HCT116 (cell line): ENCODE results near the gene XRCC3. TPM values are rescaled to one million over a fixed set of nuclear protein-coding genes. Genes with fewer than 3 reads are reported as not detected.
A peak's percentile ranks its signal among the peaks of the same experiment; 100 is the strongest.

Source experiments
- ATAC-seq: fragments of 200-7000 bp; cut with Tn5 transposase; 2 replicates; pipeline ENCODE4 v1.9.1; 2020; ENCODE audit warnings: mild to moderate bottlenecking, moderate library complexity
- BruUV-seq: library from RNA; stranded (reverse); fragments of 400-500 nt; replicated peaks from 2 replicates; lab custom pipeline; 2021; lab: Mats Ljungman, UMichigan
- CTCF ChIA-PET: fragments of 300-600 bp; sonication (Branson Sonifier 250); formaldehyde crosslinking; loops from one replicate; lab custom pipeline; 2021; ENCODE audit warnings: antibody characterized with exemption; lab: Charles Lee
- POLR2A ChIA-PET: fragments of 300-600, 350-600 bp; sonication (Branson Sonifier 250); formaldehyde crosslinking; loops from one replicate; lab custom pipeline; 2021; ENCODE audit warnings: antibody characterized with exemption; lab: Charles Lee
- RAD21 ChIA-PET, 2 experiments: fragments of 300-600 bp; sonication (Branson Sonifier 250); formaldehyde crosslinking; loops; one replicate each; lab custom pipeline; 2023; ENCODE audit warnings: low total read pairs in 2 of 2; ENCODE audit not compliant: uncharacterized antibody in 2 of 2, unreplicated experiment in 2 of 2, low non-redundant PET in 1 of 2; lab: Charles Lee
- DNase-seq: peaks from one replicate; pipeline ENCODE4 v3.0.0-alpha.2; 2010; ENCODE audit warnings: low read depth, low spot score
- H2AFZ ChIP-seq: fragments of 200-600 bp; shearing (Covaris generic), sonication (generic); 2 replicates; pipeline ENCODE4 v1.6.1; 2017; ENCODE audit warnings: low read depth, mixed run types, mixed read lengths, antibody characterized with exemption, low read length; ENCODE audit not compliant: poor library complexity, severe bottlenecking
- H3K27ac ChIP-seq: 2 replicates; pipeline ENCODE4 v1.5.1; 2012; ENCODE audit warnings: low read depth, low read length
- H3K27me3 ChIP-seq: fragments of 200-600 bp; sonication (generic); 2 replicates; pipeline ENCODE4 v1.6.1; 2016; ENCODE audit warnings: mixed run types, low read length, mixed read lengths; ENCODE audit not compliant: insufficient read depth
- H3K36me3 ChIP-seq, 2 experiments: fragments of 200-500 bp in 1 of 2; fragments of 200-600 bp in 1 of 2; sonication (Bioruptor generic) in 1 of 2; sonication (generic) in 1 of 2; 2 replicates each; pipeline versions ENCODE4 v1.5.1 to v1.6.1; 2014 to 2016; ENCODE audit warnings: low read length in 2 of 2, inconsistent platforms in 1 of 2, mixed read lengths in 1 of 2, mixed run types in 1 of 2; ENCODE audit not compliant: insufficient read depth in 2 of 2, control insufficient read depth in 1 of 2
- H3K4me1 ChIP-seq, 2 experiments: fragments of 200-600 bp in 1 of 2; sonication (generic) in 1 of 2; 2 replicates each; pipeline versions ENCODE4 v1.5.1 to v1.6.1; 2012 to 2017; ENCODE audit warnings: low read length in 2 of 2, inconsistent platforms in 1 of 2, mild to moderate bottlenecking in 1 of 2, mixed read lengths in 1 of 2, mixed run types in 1 of 2, moderate library complexity in 1 of 2; ENCODE audit not compliant: insufficient read depth in 2 of 2, control insufficient read depth in 1 of 2
- H3K4me2 ChIP-seq: fragments of 200-600 bp; sonication (generic); 2 replicates; pipeline ENCODE4 v1.6.1; 2017; ENCODE audit warnings: mixed run types, low read length, mixed read lengths
- H3K4me3 ChIP-seq, 2 experiments: fragments of 200-600 bp in 1 of 2; sonication (generic) in 1 of 2; replicated peaks in 1 of 2; 2 replicates each; pipeline ENCODE4 v1.5.1; 2011 to 2016; ENCODE audit warnings: low read length in 2 of 2, control low read depth in 1 of 2, low read depth in 1 of 2, mild to moderate bottlenecking in 1 of 2, mixed read lengths in 1 of 2, mixed run types in 1 of 2
- H3K79me2 ChIP-seq: fragments of 200-600 bp; sonication (generic); 2 replicates; pipeline ENCODE4 v1.6.1; 2017; ENCODE audit warnings: mild to moderate bottlenecking, mixed run types, low read length, moderate library complexity, mixed read lengths; ENCODE audit not compliant: insufficient read depth
- H3K9ac ChIP-seq: fragments of 200-600 bp; sonication (generic); 2 replicates; pipeline ENCODE4 v1.6.1; 2016; ENCODE audit warnings: low read length, mixed read lengths
- H3K9me2 ChIP-seq: fragments of 200-600 bp; sonication (generic), shearing (Covaris generic); 2 replicates; pipeline ENCODE4 v1.6.1; 2017; ENCODE audit warnings: mixed run types, mild to moderate bottlenecking, moderate library complexity; ENCODE audit not compliant: insufficient read depth
- H3K9me3 ChIP-seq, 2 experiments: fragments of 200-500 bp in 1 of 2; fragments of 200-600 bp in 1 of 2; sonication (Bioruptor generic) in 1 of 2; sonication (generic) in 1 of 2; 2 replicates each; pipeline ENCODE4 v1.6.1; 2014 to 2017; ENCODE audit warnings: low read length in 2 of 2, mixed read lengths in 2 of 2, inconsistent platforms in 1 of 2, low read depth in 1 of 2, mild to moderate bottlenecking in 1 of 2, mixed run types in 1 of 2, moderate library complexity in 1 of 2; ENCODE audit not compliant: control insufficient read depth in 1 of 2, insufficient read depth in 1 of 2
- H4K20me1 ChIP-seq: fragments of 200-600 bp; sonication (generic), shearing (Covaris generic); 2 replicates; pipeline ENCODE4 v1.6.1; 2017; ENCODE audit warnings: mixed run types, mild to moderate bottlenecking, moderate library complexity; ENCODE audit not compliant: insufficient read depth
- ELF1 ChIP-seq: IDR thresholded peaks from 2 replicates; pipeline ENCODE4 v1.6.1; 2012; ENCODE audit warnings: low read depth, borderline replicate concordance
- EZH2 ChIP-seq: fragments of 200-600 bp; sonication (generic); IDR thresholded peaks from 2 replicates; pipeline ENCODE4 v1.6.1; 2017; ENCODE audit warnings: antibody characterized with exemption, mixed run types
- EZH2phosphoT487 ChIP-seq: fragments of 200-600 bp; IDR thresholded peaks from 2 replicates; pipeline ENCODE4 v1.6.1; 2018; ENCODE audit warnings: antibody characterized with exemption, borderline replicate concordance
- POLR2A ChIP-seq: IDR thresholded peaks from 2 replicates; pipeline ENCODE4 v1.7.0; 2011; ENCODE audit warnings: borderline replicate concordance; ENCODE audit not compliant: insufficient read depth, insufficient read length; ENCODE audit errors: extremely low read depth
- POLR2AphosphoS5 ChIP-seq: IDR thresholded peaks from 2 replicates; pipeline ENCODE4 v1.6.1; 2011; ENCODE audit warnings: mild to moderate bottlenecking, low read depth, low read length, moderate library complexity
- RAD21 ChIP-seq: IDR thresholded peaks from 2 replicates; pipeline ENCODE4 v1.6.1; 2012; ENCODE audit warnings: low read depth, mild to moderate bottlenecking
- SP1 ChIP-seq: IDR thresholded peaks from 2 replicates; pipeline ENCODE4 v1.6.1; 2012; ENCODE audit warnings: low read depth
- SRF ChIP-seq: IDR thresholded peaks from 2 replicates; pipeline ENCODE4 v1.6.1; 2012; ENCODE audit warnings: low read depth
- TCF7L2 ChIP-seq: IDR thresholded peaks from 2 replicates; pipeline ENCODE4 v1.7.0; 2011; ENCODE audit warnings: borderline replicate concordance, inconsistent platforms; ENCODE audit not compliant: insufficient read depth, insufficient read length; ENCODE audit errors: extremely low read depth
- YY1 ChIP-seq: IDR thresholded peaks from 2 replicates; pipeline ENCODE4 v1.6.1; 2011; ENCODE audit warnings: low read length, low read depth, moderate library complexity, mild to moderate bottlenecking; ENCODE audit not compliant: insufficient replicate concordance; ENCODE audit errors: extremely low read depth
- ZFX ChIP-seq: fragments of 450-650 bp; IDR thresholded peaks from 2 replicates; pipeline ENCODE4 v1.6.1; 2017
- ZNF274 ChIP-seq: fragments of 200-500 bp; sonication (Bioruptor generic); IDR thresholded peaks from 2 replicates; pipeline ENCODE4 v1.6.1; 2014; ENCODE audit warnings: mild to moderate bottlenecking, low read depth, low read length, inconsistent platforms
- intact Hi-C: fragments of 100-400 bp; cut with micrococcal nuclease; formaldehyde crosslinking; loops from 2 replicates; pipeline ENCODE4 v1.10.0; 2022
- total RNA-seq: library from RNA; stranded (reverse); gene quantifications from one replicate; pipeline ENCODE4 v1.2.1, GENCODE V29; 2021; ENCODE audit not compliant: unreplicated experiment
- TF ChIP-seq, protein P1 (sequence below): IDR thresholded peaks from 2 replicates; pipeline ENCODE4 v1.6.1; 2012

The XRCC3 gene
- total RNA-seq, 1 experiment from 2014 or later = 48.7 TPM

DNA sequence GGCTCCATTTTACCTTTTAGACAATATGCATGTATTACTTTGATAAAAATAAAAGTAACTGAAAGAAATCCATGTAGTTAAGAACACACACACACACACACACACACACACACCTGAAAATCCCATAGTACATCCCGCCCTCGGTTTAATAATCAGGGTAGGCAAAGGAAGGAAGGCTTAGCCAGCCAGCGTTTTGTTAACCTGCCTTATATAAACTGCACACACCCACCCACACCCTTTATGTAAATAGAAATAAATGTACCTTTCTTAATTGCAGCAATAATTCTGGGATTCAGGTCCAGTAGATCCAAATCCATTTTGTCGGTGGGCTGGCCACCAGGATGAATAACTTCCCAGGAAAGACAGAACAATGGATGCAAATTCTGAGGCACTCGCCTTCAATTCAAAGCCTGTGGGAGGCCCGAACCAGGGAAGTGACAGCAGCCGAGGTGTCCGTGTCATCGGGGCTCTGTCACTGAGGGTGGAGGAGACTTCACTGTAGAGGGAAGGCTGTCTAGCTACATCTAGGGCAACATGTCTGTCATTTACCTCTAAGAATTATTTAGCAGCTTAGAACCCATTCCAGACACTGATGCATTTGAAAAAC, 4.4 kb downstream of the XRCC3 start:
- Histone ChIP-seq H3K27me3 (no peaks in the 10 kb centered on the region), H3K79me2 (peaks cover 47% of the 10 kb centered on the region), H3K4me1 (peaks cover 6 to 12% of the 10 kb centered on the region in 2 experiments), H3K9me2 (no peaks in the 10 kb centered on the region), H4K20me1 (peaks cover 8% of the 10 kb centered on the region; the same call in 1 of the 2 replicates), H3K4me3 (no peak overlapping the region), H3K4me2 (no peak overlapping the region), H3K27ac (no peak overlapping the region), H2AFZ (no peak overlapping the region)
- BruUV-seq = no TSS peak
- RAD21 ChIA-PET = no interaction called here
- POLR2A ChIA-PET = no interaction called here
- TF ChIP-seq ZFX = no peak
- TF ChIP-seq ELF1 = no peak
- TF ChIP-seq YY1 = no peak
- TF ChIP-seq ZNF274 = no peak
- TF ChIP-seq EZH2phosphoT487 = no peak
- no peak for TF ChIP-seq SP1
- no peak for TF ChIP-seq RAD21
- no peak for TF ChIP-seq SRF
- no peak for TF ChIP-seq TCF7L2
- TF ChIP-seq, all 23 proteins: peak for 0
- CTCF ChIA-PET = no interaction called here
- ATAC-seq (no peak), DNase-seq (no peak)
- H3K36me3 ChIP-seq = peaks cover 7 to 39% of the 10 kb centered on the region in 2 experiments; a peak in 3 of 4 replicates
- H3K9me3 ChIP-seq = no peaks in the 10 kb centered on the region
- H3K9ac ChIP-seq = no peak overlapping the region
- intact Hi-C loops = no loop called here

DNA sequence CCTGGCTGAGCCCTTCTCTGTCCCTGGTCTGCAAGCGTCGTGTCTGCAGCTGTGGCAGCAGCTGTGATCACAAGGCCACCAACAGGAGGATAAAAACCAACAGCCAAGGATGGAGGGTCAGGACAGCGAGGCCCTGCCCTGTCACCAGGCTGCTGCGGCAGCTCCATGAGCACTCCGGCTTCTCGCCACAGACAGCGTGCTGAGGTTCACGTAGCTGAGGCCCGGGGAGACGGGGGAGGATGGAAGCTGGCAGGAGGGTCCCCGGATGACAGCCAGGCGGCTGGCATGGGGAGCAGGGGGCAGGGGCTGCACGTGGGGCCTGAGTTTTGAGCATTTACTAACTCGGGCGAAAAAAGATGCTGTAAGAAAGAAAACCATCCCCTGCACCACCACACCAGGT, 5.4 kb downstream of the XRCC3 start:
- no peak for DNase-seq
- peaks cover 8 to 48% of the 10 kb centered on the region in 2 experiments; a peak in 3 of 4 replicates for H3K36me3 ChIP-seq
- no peak overlapping the region for H3K9ac ChIP-seq
- no peaks in the 10 kb centered on the region for H3K9me2 ChIP-seq
- H3K27ac ChIP-seq = no peak overlapping the region; the same call in 1 of the 2 replicates
- H3K9me3 ChIP-seq = no peaks in the 10 kb centered on the region
- no peak for ATAC-seq
- ChIA-PET RAD21 (interaction anchor here in 1 of 2 experiments (0.6 kb wide), 1 partner anchor 181 kb away, joined by 3 read pairs; the partner anchor contains the start of gene TRMT61A), CTCF (no interaction called here), POLR2A (no interaction called here)
- peaks cover 8% of the 10 kb centered on the region; the same call in 1 of the 2 replicates for H4K20me1 ChIP-seq
- no TSS peak for BruUV-seq
- H3K79me2 ChIP-seq = peaks cover 42% of the 10 kb centered on the region
- TF ChIP-seq POLR2AphosphoS5 (0 out of 2 replicates have a peak, but pooled peaks have one; percentile 11), EZH2 (no peak), RAD21 (no peak), SP1 (no peak), POLR2A (no peak)
- TF ChIP-seq, protein P1, sequence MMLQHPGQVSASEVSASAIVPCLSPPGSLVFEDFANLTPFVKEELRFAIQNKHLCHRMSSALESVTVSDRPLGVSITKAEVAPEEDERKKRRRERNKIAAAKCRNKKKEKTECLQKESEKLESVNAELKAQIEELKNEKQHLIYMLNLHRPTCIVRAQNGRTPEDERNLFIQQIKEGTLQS = no peak
- H3K4me1 ChIP-seq = peaks cover 6 to 12% of the 10 kb centered on the region in 2 experiments
- H3K4me3 ChIP-seq = no peak overlapping the region
- intact Hi-C loops = no loop called here
- H3K4me2 ChIP-seq = no peak overlapping the region
- no peak overlapping the region for H2AFZ ChIP-seq
- H3K27me3 ChIP-seq = no peaks in the 10 kb centered on the region
